DMS 273 (cell line): ENCODE results near the gene INPP5J.
"Not testable (repeated sequence)": the region's sequence is repeated elsewhere in the genome, so short reads cannot be mapped to it uniquely, and the experiment has no call there.

Source experiments
- DNase-seq: peaks from one replicate; lab custom pipeline; 2025; ENCODE audit not compliant: unreplicated experiment; lab: John Stamatoyannopoulos, UW

The INPP5J gene

GRCh38 chr22:31143537-31143936 lies 20.8 kb downstream of the INPP5J start:
- DNase-seq: peak; percentile 62

- DNase-seq: no peak
Observed at GRCh38 chr22:31144223-31144622, 21.5 kb downstream of the INPP5J start.

GRCh38 chr22:31148488-31148887 lies 25.7 kb downstream of the INPP5J start:
- DNase-seq: no peak

- DNase-seq: peak; percentile 84
Observed at GRCh38 chr22:31148953-31149627, 26.3 kb downstream of the INPP5J start.

- DNase-seq: peak; percentile 7
Observed at GRCh38 chr22:31150615-31151014, 27.8 kb downstream of the INPP5J start.

- no peak for DNase-seq
Observed at GRCh38 chr22:31151872-31152271, 29.1 kb downstream of the INPP5J start.

- no peak for DNase-seq
Observed at GRCh38 chr22:31153357-31153756, 30.6 kb downstream of the INPP5J start.

- no peak for DNase-seq
Observed at GRCh38 chr22:31154975-31155374, 32.2 kb downstream of the INPP5J start.

GRCh38 chr22:31155422-31155821 lies 32.7 kb downstream of the INPP5J start:
- DNase-seq: no peak

- DNase-seq: peak; percentile 49
Observed at GRCh38 chr22:31160328-31160978, 37.7 kb downstream of the INPP5J start.

GRCh38 chr22:31161386-31161785 lies 38.6 kb downstream of the INPP5J start:
- DNase-seq: no peak

- DNase-seq: no peak
Observed at GRCh38 chr22:31162015-31162765, 39.4 kb downstream of the INPP5J start.

GRCh38 chr22:31170971-31171370 lies 48.2 kb downstream of the INPP5J start:
- DNase-seq: no peak

GRCh38 chr22:31171734-31172133 lies 49.0 kb downstream of the INPP5J start:
- not testable (repeated sequence) for DNase-seq

GRCh38 chr22:31173386-31174145 lies 50.8 kb downstream of the INPP5J start:
- DNase-seq: no peak

- no peak for DNase-seq
Observed at GRCh38 chr22:31176923-31177322, 54.2 kb downstream of the INPP5J start.

GRCh38 chr22:31177420-31178162 lies 54.8 kb downstream of the INPP5J start:
- peak; percentile 67 for DNase-seq

- DNase-seq: no peak
Observed at GRCh38 chr22:31178859-31179258, 56.1 kb downstream of the INPP5J start.

- DNase-seq: peak; percentile 58
Observed at GRCh38 chr22:31179345-31179744, 56.6 kb downstream of the INPP5J start.

GRCh38 chr22:31184015-31184414 lies 61.2 kb downstream of the INPP5J start:
- DNase-seq: no peak
